ENCODE data around the gene ISCA2. TPM values are rescaled to one million over a fixed set of nuclear protein-coding genes. Genes with fewer than 3 reads are reported as not detected.
A peak's percentile ranks its signal among the peaks of the same experiment; 100 is the strongest.

The ISCA2 gene
- total RNA-seq, 4 donors from 2014 or later, result 7.9 to 14.7 (median 11.2) TPM

- Histone ChIP-seq H3K4me1 (peaks cover 15% of the 10 kb centered on the region), H3K4me3 (no peak overlapping the region), H3K27ac (no peak overlapping the region), H3K27me3 (no peaks in the 10 kb centered on the region), H3K36me3 (peaks cover 33% of the 10 kb centered on the region), H3K9me3 (no peaks in the 10 kb centered on the region)
- no peak for TF ChIP-seq POLR2A (IDR thresholded peaks at IDR 0.05)
- no peak for TF ChIP-seq CTCF (IDR thresholded peaks at IDR 0.05)
- TF ChIP-seq POLR2AphosphoS5 (IDR thresholded peaks at IDR 0.05), result no peak
- no peak for TF ChIP-seq EP300 (IDR thresholded peaks at IDR 0.05)
- no peak for DNase-seq (ENCODE audit: low spot score in 2 of 2)
- WGBS, result 88% methylated on average over 1 of the region's 5 CpGs
These were observed 14.3 kb downstream of the ISCA2 start for GRCh38 chr14:74507840-74508239.

GRCh38 chr14:74508292-74508731 lies 14.7 kb downstream of the ISCA2 start:
- H3K27me3 ChIP-seq, result no peaks in the 10 kb centered on the region
- 75% methylated on average over 10 of the region's 15 CpGs for WGBS
- DNase-seq (ENCODE audit: low spot score in 2 of 2), result no peak
- no peak for TF ChIP-seq POLR2A (IDR thresholded peaks at IDR 0.05)
- TF ChIP-seq POLR2AphosphoS5 (IDR thresholded peaks at IDR 0.05), result no peak
- TF ChIP-seq EP300 (IDR thresholded peaks at IDR 0.05), result no peak
- no peak for TF ChIP-seq CTCF (IDR thresholded peaks at IDR 0.05)
- H3K9me3 ChIP-seq, result no peaks in the 10 kb centered on the region
- H3K4me3 ChIP-seq, result no peak overlapping the region
- H3K36me3 ChIP-seq, result peaks cover 31% of the 10 kb centered on the region
- peaks cover 11% of the 10 kb centered on the region for H3K4me1 ChIP-seq
- no peak overlapping the region for H3K27ac ChIP-seq

GRCh38 chr14:74508844-74509428 lies 15.4 kb downstream of the ISCA2 start:
- Histone ChIP-seq H3K9me3 (no peaks in the 10 kb centered on the region), H3K36me3 (peaks cover 28% of the 10 kb centered on the region), H3K27ac (no peak overlapping the region), H3K4me3 (no peak overlapping the region), H3K4me1 (peaks cover 8% of the 10 kb centered on the region), H3K27me3 (no peaks in the 10 kb centered on the region)
- no CpG with 5 or more reads among the region's 13 CpGs for WGBS
- no peak for TF ChIP-seq CTCF (IDR thresholded peaks at IDR 0.05)
- no peak for TF ChIP-seq POLR2AphosphoS5 (IDR thresholded peaks at IDR 0.05)
- TF ChIP-seq POLR2A (IDR thresholded peaks at IDR 0.05), result no peak
- no peak for DNase-seq (ENCODE audit: low spot score in 2 of 2)

- Histone ChIP-seq H3K27ac (no peak overlapping the region), H3K36me3 (peaks cover 27% of the 10 kb centered on the region)
- 88% methylated on average over 8 of the region's 10 CpGs for WGBS
These were observed 16.1 kb downstream of the ISCA2 start for GRCh38 chr14:74509587-74510222.

More at GRCh38 chr14:74509587-74510222, 16.1 kb downstream of the ISCA2 start:
- no peak overlapping the region for H3K4me3 ChIP-seq
- no peak for TF ChIP-seq POLR2A (IDR thresholded peaks at IDR 0.05)
- TF ChIP-seq CTCF (IDR thresholded peaks at IDR 0.05), result no peak
- TF ChIP-seq EP300 (IDR thresholded peaks at IDR 0.05), result no peak
- no peak for TF ChIP-seq POLR2AphosphoS5 (IDR thresholded peaks at IDR 0.05)
- peak in 1 of 2 donors; percentile 45 for DNase-seq (ENCODE audit: low spot score in 2 of 2)
- no peaks in the 10 kb centered on the region for H3K27me3 ChIP-seq
- peaks cover 11% of the 10 kb centered on the region for H3K4me1 ChIP-seq
- no peaks in the 10 kb centered on the region for H3K9me3 ChIP-seq
